ENCODE results near the gene SLC6A6.

The SLC6A6 gene

DNA sequence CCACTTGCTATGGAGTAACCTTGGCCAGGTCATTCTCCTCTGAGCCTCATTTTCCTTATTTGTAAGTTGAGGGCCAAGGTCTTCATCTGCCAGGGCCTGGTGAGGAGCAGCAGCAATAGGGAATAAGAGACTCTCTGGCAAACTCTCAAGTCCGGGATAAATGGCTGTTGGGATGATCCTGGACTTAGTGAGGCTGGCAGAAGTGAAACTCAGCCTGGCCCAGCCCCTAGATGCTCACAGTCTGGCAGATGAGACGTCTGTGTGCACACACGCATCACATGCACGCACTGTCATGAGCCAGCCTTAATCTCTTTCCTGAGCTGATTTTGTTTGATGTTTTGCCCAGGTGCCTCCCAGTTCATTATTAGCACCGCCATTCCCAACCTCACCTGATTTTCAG lies 26.8 kb downstream of the SLC6A6 start:
- no peak for DNase-seq (ENCODE audit: extremely low read depth, low read depth)
- TF ChIP-seq, protein P1, sequence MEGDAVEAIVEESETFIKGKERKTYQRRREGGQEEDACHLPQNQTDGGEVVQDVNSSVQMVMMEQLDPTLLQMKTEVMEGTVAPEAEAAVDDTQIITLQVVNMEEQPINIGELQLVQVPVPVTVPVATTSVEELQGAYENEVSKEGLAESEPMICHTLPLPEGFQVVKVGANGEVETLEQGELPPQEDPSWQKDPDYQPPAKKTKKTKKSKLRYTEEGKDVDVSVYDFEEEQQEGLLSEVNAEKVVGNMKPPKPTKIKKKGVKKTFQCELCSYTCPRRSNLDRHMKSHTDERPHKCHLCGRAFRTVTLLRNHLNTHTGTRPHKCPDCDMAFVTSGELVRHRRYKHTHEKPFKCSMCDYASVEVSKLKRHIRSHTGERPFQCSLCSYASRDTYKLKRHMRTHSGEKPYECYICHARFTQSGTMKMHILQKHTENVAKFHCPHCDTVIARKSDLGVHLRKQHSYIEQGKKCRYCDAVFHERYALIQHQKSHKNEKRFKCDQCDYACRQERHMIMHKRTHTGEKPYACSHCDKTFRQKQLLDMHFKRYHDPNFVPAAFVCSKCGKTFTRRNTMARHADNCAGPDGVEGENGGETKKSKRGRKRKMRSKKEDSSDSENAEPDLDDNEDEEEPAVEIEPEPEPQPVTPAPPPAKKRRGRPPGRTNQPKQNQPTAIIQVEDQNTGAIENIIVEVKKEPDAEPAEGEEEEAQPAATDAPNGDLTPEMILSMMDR (IDR thresholded peaks at IDR 0.05; ENCODE audit: low read depth, low read length) = no peak

DNA sequence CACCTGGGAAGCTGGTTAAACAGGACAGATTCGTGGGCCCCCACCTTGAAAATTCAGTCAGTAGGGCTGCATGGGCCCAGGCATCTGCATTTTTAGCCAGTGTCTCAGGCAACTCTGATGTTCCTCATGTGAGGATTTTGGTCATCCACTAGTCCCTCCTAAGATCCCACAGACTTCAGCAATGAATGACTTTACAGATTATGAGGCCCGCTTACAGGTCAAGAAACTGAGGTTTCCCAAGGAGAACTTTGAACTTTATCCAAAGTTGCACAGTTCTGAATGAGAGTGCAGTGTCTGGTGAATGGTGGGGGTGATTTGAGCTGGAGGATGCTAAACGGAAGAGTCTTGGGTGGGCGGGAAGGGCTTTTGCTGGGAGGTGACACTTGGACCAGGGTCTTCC lies 27.2 kb downstream of the SLC6A6 start:
- no peak for DNase-seq (ENCODE audit: extremely low read depth, low read depth)
- TF ChIP-seq, protein P1 (IDR thresholded peaks at IDR 0.05; ENCODE audit: low read depth, low read length) = no peak

DNA sequence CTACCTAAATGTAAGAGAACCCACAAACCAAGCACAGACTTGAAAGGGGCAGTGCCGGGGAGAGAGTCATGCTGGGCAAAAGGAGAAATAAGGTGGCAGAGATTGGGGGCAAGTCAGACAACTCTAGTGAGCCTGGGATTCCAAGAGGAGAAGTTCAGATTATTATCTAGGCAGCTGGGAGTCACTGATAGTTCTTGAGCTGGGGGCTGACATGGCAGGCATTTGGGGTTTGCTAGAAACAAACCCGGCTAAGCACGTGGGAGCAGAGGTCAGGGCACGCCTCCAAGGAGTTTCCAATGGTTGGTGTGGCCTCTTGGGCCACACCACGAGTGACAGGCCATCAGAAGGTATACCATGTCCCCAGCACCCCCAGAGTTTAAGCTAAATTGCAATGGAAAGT lies 27.6 kb downstream of the SLC6A6 start:
- no peak for DNase-seq (ENCODE audit: extremely low read depth, low read depth)
- TF ChIP-seq, protein P1 (IDR thresholded peaks at IDR 0.05; ENCODE audit: low read depth, low read length) = no peak

DNA sequence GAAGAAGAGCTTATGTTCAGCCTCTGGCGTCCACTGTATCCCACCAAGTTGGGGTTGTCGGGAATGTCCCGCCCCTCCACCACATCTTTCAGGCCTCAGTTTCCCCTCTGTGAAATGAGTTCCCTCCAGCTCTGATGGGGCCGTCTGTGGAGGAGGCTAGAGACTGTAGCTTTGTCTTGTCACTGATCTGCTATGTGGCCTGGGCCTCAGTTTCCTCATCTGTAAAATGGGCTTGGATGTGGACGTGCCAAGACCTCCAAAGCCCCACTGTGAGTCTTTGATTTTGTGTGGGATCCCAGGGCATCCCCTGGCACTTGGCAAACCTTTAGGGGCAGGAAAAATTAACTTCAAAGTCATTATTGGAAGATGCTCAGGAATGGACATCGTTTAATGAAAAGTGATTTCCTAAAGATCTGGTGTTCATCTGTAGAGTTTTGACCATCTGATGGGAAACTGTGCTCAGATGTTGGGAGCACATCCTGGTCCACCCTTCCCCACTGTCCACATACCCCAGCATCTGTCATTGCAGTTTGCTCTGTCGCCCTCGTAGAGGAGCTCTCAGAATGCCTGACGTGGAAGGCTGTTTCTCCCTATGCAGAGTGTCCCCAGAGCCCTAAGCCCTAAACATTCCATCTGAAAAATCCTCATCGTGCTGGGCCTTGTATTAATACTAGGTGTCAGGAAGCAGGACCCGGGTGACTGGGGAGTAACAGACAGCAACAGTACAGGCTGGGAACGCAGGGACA lies 28.5 kb downstream of the SLC6A6 start:
- TF ChIP-seq, protein P1 (IDR thresholded peaks at IDR 0.05; ENCODE audit: low read depth, low read length) = no peak
- no peak for DNase-seq (ENCODE audit: extremely low read depth, low read depth)

DNA sequence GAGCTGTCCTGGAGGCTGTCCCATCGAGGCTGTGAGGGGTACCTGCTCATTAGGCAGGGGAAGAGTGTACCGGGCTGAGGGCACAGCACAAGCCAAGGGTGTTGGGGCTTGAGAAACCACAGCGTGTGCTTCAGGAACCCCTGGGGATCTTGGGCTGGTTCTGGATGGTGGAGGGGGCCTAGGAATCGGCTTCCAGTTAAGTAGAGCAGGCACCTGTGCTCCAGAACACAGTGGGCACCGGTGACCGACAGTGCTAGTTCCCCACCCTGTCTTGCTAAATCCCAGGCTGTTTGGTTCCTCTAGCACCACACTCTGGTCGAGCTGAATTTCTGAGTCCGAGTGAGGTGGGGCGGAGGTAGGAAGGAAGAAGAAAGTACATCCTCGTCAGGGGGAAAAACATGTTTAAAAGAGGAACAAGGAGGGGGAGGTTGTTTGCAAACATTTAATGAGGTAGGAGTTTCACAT lies 29.1 kb downstream of the SLC6A6 start:
- TF ChIP-seq, protein P1 (IDR thresholded peaks at IDR 0.05; ENCODE audit: low read depth, low read length) = no peak
- no peak for DNase-seq (ENCODE audit: extremely low read depth, low read depth)

DNA sequence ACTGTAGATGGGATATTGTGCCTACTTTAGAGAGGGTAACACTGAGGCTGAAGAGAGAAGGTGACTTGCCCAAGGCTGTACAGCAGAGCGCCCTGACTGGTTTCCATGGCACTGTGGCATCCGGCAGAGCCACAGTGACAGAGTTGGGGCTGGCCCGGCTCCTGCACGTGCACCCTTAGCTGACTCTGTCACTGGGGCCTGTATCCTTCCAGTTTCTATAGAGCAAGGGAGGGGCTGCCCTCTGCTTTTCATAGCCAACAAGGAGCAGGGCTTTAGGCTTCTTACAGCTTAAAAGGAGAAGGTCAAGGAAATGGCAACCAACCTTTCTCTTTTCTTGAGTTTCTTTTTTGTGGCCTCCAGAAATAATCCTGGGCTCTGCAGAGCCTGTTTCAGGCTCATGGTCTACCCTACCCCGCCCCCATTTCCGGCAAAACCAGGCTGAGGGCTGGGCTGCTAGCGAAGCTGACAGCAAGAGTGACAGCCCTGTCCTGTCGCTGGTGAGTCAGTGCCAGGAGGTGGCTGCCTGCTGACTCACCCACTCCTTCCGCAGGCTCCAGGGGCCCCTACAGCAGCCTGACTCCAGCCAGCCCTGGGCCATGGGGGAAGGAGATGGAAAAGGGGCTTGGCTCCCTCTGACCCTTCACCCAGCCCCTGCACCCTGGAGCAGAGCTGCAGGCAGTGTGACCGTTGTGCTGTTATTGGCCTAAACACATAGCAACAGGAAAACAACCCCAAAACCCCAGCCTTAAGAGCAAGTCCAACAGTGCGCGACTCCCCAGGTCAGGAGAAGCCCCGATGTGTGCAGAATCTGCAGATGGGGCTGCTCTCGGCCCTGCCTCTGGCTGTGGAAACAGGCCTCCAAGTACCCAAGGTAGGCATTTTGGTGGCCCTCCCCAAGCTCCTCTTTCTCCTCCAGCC lies 29.8 kb downstream of the SLC6A6 start:
- DNase-seq (ENCODE audit: extremely low read depth, low read depth) = no peak
- TF ChIP-seq, protein P1 (IDR thresholded peaks at IDR 0.05; ENCODE audit: low read depth, low read length) = no peak

DNA sequence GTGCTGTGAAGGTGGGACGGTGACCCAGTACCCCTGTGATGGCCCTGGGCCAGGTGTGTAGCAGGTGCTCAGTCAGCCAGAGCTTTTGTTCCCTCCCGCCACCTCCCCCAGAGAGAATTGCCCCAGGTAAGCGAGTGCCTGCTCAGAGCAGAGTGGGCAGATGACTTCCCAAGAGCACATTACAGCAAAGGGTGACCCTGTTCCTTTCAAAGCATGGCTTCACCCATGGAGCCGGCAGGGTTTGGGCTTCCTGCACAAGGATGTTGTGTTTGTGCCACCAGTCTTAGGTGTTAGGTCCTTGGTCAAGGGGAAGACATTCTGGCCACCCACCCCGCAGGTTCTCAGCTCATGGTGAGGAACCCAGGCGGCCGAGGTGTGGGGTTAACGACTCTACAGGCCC lies 30.7 kb downstream of the SLC6A6 start:
- no peak for DNase-seq (ENCODE audit: extremely low read depth, low read depth)
- TF ChIP-seq, protein P1 (IDR thresholded peaks at IDR 0.05; ENCODE audit: low read depth, low read length) = no peak

Measured in AG09319 (cell line).